ENCODE measurements around the gene ARHGAP15. TPM values are rescaled to one million over a fixed set of nuclear protein-coding genes. Genes with fewer than 3 reads are reported as not detected.

The ARHGAP15 gene
- total RNA-seq, 3 donors from 2014 or later, result 5.3 to 8.2 (median 5.8) TPM

- no peak for TF ChIP-seq CTCF (IDR thresholded peaks at IDR 0.05)
- no peak for DNase-seq
- intact Hi-C loops (cut with DNase I, micrococcal nuclease), result no loop called here
- ATAC-seq, result no peak
- H3K4me1 ChIP-seq (ENCODE audit: low read depth), result no peaks in the 10 kb centered on the region
- H3K4me3 ChIP-seq, result no peak overlapping the region
- no peaks in the 10 kb centered on the region for H3K9me3 ChIP-seq
- H3K36me3 ChIP-seq (ENCODE audit: low read depth), result no peaks in the 10 kb centered on the region
Measured at GRCh38 chr2:143151111-143151752, 22.0 kb downstream of the ARHGAP15 start.

- no peak overlapping the region for H3K4me3 ChIP-seq
- intact Hi-C loops (cut with DNase I, micrococcal nuclease), result no loop called here
- H3K36me3 ChIP-seq (ENCODE audit: low read depth), result no peaks in the 10 kb centered on the region
- no peaks in the 10 kb centered on the region for H3K4me1 ChIP-seq (ENCODE audit: low read depth)
- ATAC-seq (no peak), DNase-seq (no peak)
- TF ChIP-seq CTCF (IDR thresholded peaks at IDR 0.05), result no peak
- no peaks in the 10 kb centered on the region for H3K9me3 ChIP-seq
Measured at GRCh38 chr2:143152219-143152618, 23.0 kb downstream of the ARHGAP15 start.

- Histone ChIP-seq H3K9me3 (no peaks in the 10 kb centered on the region), H3K4me1 (ENCODE audit: low read depth) (no peaks in the 10 kb centered on the region), H3K36me3 (ENCODE audit: low read depth) (no peaks in the 10 kb centered on the region), H3K4me3 (no peak overlapping the region)
- no peak for ATAC-seq
- intact Hi-C loops (cut with DNase I, micrococcal nuclease), result no loop called here
- TF ChIP-seq CTCF (IDR thresholded peaks at IDR 0.05), result no peak
- DNase-seq, result no peak
Measured at GRCh38 chr2:143152637-143153036, 23.4 kb downstream of the ARHGAP15 start.

- H3K36me3 ChIP-seq (ENCODE audit: low read depth), result no peaks in the 10 kb centered on the region
- ATAC-seq (no peak), DNase-seq (no peak)
- H3K9me3 ChIP-seq, result no peaks in the 10 kb centered on the region
- no peak for TF ChIP-seq CTCF (IDR thresholded peaks at IDR 0.05)
- intact Hi-C loops (cut with DNase I, micrococcal nuclease), result no loop called here
- H3K4me1 ChIP-seq (ENCODE audit: low read depth), result no peaks in the 10 kb centered on the region
- no peak overlapping the region for H3K4me3 ChIP-seq
Measured at GRCh38 chr2:143155661-143156060, 26.4 kb downstream of the ARHGAP15 start.

- TF ChIP-seq CTCF (IDR thresholded peaks at IDR 0.05), result no peak
- intact Hi-C loops (cut with DNase I, micrococcal nuclease), result no loop called here
- no peaks in the 10 kb centered on the region for H3K9me3 ChIP-seq
- ATAC-seq (no peak), DNase-seq (no peak)
- H3K4me3 ChIP-seq, result no peak overlapping the region
- no peaks in the 10 kb centered on the region for H3K36me3 ChIP-seq (ENCODE audit: low read depth)
- H3K4me1 ChIP-seq (ENCODE audit: low read depth), result no peaks in the 10 kb centered on the region
Measured at GRCh38 chr2:143157001-143157400, 27.8 kb downstream of the ARHGAP15 start.

- intact Hi-C loops (cut with DNase I, micrococcal nuclease), result no loop called here
- no peak for ATAC-seq
- TF ChIP-seq CTCF (IDR thresholded peaks at IDR 0.05), result no peak
- no peak overlapping the region for H3K4me3 ChIP-seq
- DNase-seq, result no peak
- no peaks in the 10 kb centered on the region for H3K9me3 ChIP-seq
- no peaks in the 10 kb centered on the region for H3K4me1 ChIP-seq (ENCODE audit: low read depth)
- no peaks in the 10 kb centered on the region for H3K36me3 ChIP-seq (ENCODE audit: low read depth)
Measured at GRCh38 chr2:143157418-143157817, 28.2 kb downstream of the ARHGAP15 start.
